ENCODE measurements around the gene INF2.
"Not testable (repeated sequence)": the region's sequence is repeated elsewhere in the genome, so short reads cannot be mapped to it uniquely, and the experiment has no call there.

- TF ChIP-seq CTCF (IDR thresholded peaks at IDR 0.05; ENCODE audit: extremely low read depth in 1 of 2, insufficient read depth in 1 of 2, low read depth in 1 of 2, low read length in 2 of 2); POLR2AphosphoS5 (IDR thresholded peaks at IDR 0.05; ENCODE audit: insufficient read depth, low read depth, low read length); GATA2 (IDR thresholded peaks at IDR 0.05; ENCODE audit: insufficient read depth, insufficient read length, low read depth, low read length); MAX (IDR thresholded peaks at IDR 0.05; ENCODE audit: insufficient read depth, insufficient read length); JUN (IDR thresholded peaks at IDR 0.05; ENCODE audit: borderline replicate concordance, insufficient read depth, insufficient read length, low read depth); POLR2A (IDR thresholded peaks at IDR 0.05; ENCODE audit: low read depth, low read length): not testable (repeated sequence)
Measured at GRCh38 chr14:104750753-104751057, 61.3 kb downstream of the INF2 start.

All from endothelial cell of umbilical vein (primary cell).